Measurements from ENCODE around the gene TAF12. TPM values are rescaled to one million over a fixed set of nuclear protein-coding genes. Genes with fewer than 3 reads are reported as not detected.

The TAF12 gene
- total and polyA plus RNA-seq, 4 donors = 9.5 to 14.5 (median 11.9) TPM

GRCh38 chr1:28613175-28613574, 29.7 kb downstream of the TAF12 start:
- Histone ChIP-seq H3K4me1 (ENCODE audit: control insufficient read depth in 4 of 4, insufficient read depth in 4 of 4, low read length in 3 of 4) (no peaks in the 10 kb centered on the region), H3K9me3 (ENCODE audit: control insufficient read depth in 4 of 4, low read length in 3 of 4) (no peaks in the 10 kb centered on the region), H3K4me3 (ENCODE audit: low read depth in 1 of 3, low read length in 3 of 3) (no peak overlapping the region), H3K27me3 (ENCODE audit: control insufficient read depth in 4 of 4, insufficient read depth in 4 of 4, low read length in 3 of 4) (no peaks in the 10 kb centered on the region), H3K36me3 (ENCODE audit: control insufficient read depth in 4 of 4, insufficient read depth in 3 of 4, low read depth in 1 of 4, low read length in 3 of 4) (peaks cover 16 to 46% (median 26%) of the 10 kb centered on the region in 4 donors), H3K27ac (ENCODE audit: low read depth in 1 of 2, low read length in 2 of 2) (no peak overlapping the region), H3K9ac (ENCODE audit: low read depth in 1 of 2, low read length in 2 of 2) (no peak overlapping the region)
- no peak for DNase-seq (ENCODE audit: low spot score)
- WGBS = 97% methylated on average over 5 of the region's 5 CpGs
- TF ChIP-seq FOXA1 (IDR thresholded peaks at IDR 0.05) (no peak), FOXA2 (IDR thresholded peaks at IDR 0.05) (no peak), CTCF (IDR thresholded peaks at IDR 0.05; ENCODE audit: low read depth, low read length, missing input control) (no peak), RAD21 (IDR thresholded peaks at IDR 0.05) (no peak), YY1 (IDR thresholded peaks at IDR 0.05) (no peak), HNF4G (IDR thresholded peaks at IDR 0.05) (no peak), SP1 (IDR thresholded peaks at IDR 0.05) (no peak), EGR1 (IDR thresholded peaks at IDR 0.05; ENCODE audit: low read depth in 2 of 2) (no peak), JUND (IDR thresholded peaks at IDR 0.05) (no peak)
- TF ChIP-seq, protein P1, sequence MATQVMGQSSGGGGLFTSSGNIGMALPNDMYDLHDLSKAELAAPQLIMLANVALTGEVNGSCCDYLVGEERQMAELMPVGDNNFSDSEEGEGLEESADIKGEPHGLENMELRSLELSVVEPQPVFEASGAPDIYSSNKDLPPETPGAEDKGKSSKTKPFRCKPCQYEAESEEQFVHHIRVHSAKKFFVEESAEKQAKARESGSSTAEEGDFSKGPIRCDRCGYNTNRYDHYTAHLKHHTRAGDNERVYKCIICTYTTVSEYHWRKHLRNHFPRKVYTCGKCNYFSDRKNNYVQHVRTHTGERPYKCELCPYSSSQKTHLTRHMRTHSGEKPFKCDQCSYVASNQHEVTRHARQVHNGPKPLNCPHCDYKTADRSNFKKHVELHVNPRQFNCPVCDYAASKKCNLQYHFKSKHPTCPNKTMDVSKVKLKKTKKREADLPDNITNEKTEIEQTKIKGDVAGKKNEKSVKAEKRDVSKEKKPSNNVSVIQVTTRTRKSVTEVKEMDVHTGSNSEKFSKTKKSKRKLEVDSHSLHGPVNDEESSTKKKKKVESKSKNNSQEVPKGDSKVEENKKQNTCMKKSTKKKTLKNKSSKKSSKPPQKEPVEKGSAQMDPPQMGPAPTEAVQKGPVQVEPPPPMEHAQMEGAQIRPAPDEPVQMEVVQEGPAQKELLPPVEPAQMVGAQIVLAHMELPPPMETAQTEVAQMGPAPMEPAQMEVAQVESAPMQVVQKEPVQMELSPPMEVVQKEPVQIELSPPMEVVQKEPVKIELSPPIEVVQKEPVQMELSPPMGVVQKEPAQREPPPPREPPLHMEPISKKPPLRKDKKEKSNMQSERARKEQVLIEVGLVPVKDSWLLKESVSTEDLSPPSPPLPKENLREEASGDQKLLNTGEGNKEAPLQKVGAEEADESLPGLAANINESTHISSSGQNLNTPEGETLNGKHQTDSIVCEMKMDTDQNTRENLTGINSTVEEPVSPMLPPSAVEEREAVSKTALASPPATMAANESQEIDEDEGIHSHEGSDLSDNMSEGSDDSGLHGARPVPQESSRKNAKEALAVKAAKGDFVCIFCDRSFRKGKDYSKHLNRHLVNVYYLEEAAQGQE (IDR thresholded peaks at IDR 0.05) = no peak

- TF ChIP-seq, protein P1 (IDR thresholded peaks at IDR 0.05) = no peak
- TF ChIP-seq FOXA1 (IDR thresholded peaks at IDR 0.05) (no peak), YY1 (IDR thresholded peaks at IDR 0.05) (no peak), RXRA (IDR thresholded peaks at IDR 0.05) (no peak), NR2F2 (IDR thresholded peaks at IDR 0.05) (no peak), JUND (IDR thresholded peaks at IDR 0.05) (no peak), HNF4A (conservative IDR thresholded peaks at IDR 0.05) (no peak), SP1 (IDR thresholded peaks at IDR 0.05) (no peak), CTCF (IDR thresholded peaks at IDR 0.05; ENCODE audit: low read depth, low read length, missing input control) (no peak), GABPA (IDR thresholded peaks at IDR 0.05 in 1 of 2, conservative IDR thresholded peaks at IDR 0.05 in 1 of 2) (no peak), RAD21 (IDR thresholded peaks at IDR 0.05) (no peak), EGR1 (IDR thresholded peaks at IDR 0.05; ENCODE audit: low read depth in 2 of 2) (no peak), MAX (IDR thresholded peaks at IDR 0.05) (no peak)
- TF ChIP-seq, protein P2, sequence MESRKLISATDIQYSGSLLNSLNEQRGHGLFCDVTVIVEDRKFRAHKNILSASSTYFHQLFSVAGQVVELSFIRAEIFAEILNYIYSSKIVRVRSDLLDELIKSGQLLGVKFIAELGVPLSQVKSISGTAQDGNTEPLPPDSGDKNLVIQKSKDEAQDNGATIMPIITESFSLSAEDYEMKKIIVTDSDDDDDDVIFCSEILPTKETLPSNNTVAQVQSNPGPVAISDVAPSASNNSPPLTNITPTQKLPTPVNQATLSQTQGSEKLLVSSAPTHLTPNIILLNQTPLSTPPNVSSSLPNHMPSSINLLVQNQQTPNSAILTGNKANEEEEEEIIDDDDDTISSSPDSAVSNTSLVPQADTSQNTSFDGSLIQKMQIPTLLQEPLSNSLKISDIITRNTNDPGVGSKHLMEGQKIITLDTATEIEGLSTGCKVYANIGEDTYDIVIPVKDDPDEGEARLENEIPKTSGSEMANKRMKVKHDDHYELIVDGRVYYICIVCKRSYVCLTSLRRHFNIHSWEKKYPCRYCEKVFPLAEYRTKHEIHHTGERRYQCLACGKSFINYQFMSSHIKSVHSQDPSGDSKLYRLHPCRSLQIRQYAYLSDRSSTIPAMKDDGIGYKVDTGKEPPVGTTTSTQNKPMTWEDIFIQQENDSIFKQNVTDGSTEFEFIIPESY (IDR thresholded peaks at IDR 0.05) = no peak
- TF ChIP-seq, protein P3, sequence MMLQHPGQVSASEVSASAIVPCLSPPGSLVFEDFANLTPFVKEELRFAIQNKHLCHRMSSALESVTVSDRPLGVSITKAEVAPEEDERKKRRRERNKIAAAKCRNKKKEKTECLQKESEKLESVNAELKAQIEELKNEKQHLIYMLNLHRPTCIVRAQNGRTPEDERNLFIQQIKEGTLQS (IDR thresholded peaks at IDR 0.05) = no peak
Observed at GRCh38 chr1:28606771-28607170, 36.1 kb downstream of the TAF12 start.

More at GRCh38 chr1:28606771-28607170, 36.1 kb downstream of the TAF12 start:
- no peaks in the 10 kb centered on the region for H3K4me1 ChIP-seq (ENCODE audit: control insufficient read depth in 4 of 4, insufficient read depth in 4 of 4, low read length in 3 of 4)
- no peaks in the 10 kb centered on the region for H3K9me3 ChIP-seq (ENCODE audit: control insufficient read depth in 4 of 4, low read length in 3 of 4)
- DNase-seq (ENCODE audit: low spot score) = no peak
- peaks cover 22 to 48% (median 27%) of the 10 kb centered on the region in 4 donors for H3K36me3 ChIP-seq (ENCODE audit: control insufficient read depth in 4 of 4, insufficient read depth in 3 of 4, low read depth in 1 of 4, low read length in 3 of 4)
- no peak overlapping the region for H3K4me3 ChIP-seq (ENCODE audit: low read depth in 1 of 3, low read length in 3 of 3)
- WGBS = 95% methylated on average over 2 of the region's 2 CpGs
- H3K9ac ChIP-seq (ENCODE audit: low read depth in 1 of 2, low read length in 2 of 2) = no peak overlapping the region
- H3K27me3 ChIP-seq (ENCODE audit: control insufficient read depth in 4 of 4, insufficient read depth in 4 of 4, low read length in 3 of 4) = no peaks in the 10 kb centered on the region
- H3K27ac ChIP-seq (ENCODE audit: low read depth in 1 of 2, low read length in 2 of 2) = no peak overlapping the region

Data from liver (tissue), 9 donors.